Epidermal melanocyte (primary cell): Measurements from ENCODE around the gene IRF8.
"Not testable (repeated sequence)": the region's sequence is repeated elsewhere in the genome, so short reads cannot be mapped to it uniquely, and the experiment has no call there.

Experiments
- DNase-seq: peaks from one replicate; pipeline ENCODE4 v3.0.0; 2011; ENCODE audit warnings: low spot score; ENCODE audit not compliant: insufficient read length

IRF8 gene

DNA sequence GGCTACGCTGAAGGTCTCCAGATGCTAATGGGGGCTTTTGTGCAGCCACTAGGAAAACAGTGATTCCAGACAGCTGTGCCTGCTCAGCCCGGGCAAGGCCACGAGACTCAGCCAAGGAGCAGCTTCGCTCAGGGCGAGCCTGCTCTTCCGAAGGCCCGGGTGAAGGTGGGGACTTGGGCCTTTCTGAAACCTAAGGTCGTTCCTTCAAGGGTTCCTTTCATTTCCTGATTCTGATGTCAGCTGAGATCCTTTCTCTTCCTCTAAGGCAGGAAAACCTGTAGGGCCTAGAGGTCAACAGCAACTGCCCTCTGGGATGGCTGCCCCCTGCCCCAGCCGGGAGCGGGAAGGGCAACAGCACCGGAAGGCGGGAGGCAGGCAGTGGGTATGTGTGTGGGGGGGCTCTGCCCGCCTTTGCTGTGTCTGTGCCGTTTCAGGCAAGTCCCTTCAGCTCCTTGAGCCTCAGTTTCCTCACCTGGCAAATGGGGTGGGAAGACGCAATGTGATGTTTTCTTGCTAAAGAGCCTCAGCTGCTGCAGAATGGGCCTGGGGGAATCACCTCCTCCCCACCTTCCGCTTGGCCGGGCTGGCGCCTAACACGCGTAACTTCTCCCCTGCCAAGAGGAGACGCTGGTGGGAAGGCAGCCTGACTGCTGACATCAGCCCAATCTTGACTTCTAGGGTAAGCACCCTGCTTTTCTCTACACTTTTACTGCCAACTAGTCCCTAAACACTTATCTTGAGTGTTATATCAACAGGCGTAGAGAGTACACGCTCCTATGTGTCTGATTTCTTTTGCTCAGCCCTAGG, 32.8 kb downstream of the IRF8 start:
- no peak for DNase-seq

GRCh38 chr16:85934210-85934609, 35.2 kb downstream of the IRF8 start:
- no peak for DNase-seq

DNA sequence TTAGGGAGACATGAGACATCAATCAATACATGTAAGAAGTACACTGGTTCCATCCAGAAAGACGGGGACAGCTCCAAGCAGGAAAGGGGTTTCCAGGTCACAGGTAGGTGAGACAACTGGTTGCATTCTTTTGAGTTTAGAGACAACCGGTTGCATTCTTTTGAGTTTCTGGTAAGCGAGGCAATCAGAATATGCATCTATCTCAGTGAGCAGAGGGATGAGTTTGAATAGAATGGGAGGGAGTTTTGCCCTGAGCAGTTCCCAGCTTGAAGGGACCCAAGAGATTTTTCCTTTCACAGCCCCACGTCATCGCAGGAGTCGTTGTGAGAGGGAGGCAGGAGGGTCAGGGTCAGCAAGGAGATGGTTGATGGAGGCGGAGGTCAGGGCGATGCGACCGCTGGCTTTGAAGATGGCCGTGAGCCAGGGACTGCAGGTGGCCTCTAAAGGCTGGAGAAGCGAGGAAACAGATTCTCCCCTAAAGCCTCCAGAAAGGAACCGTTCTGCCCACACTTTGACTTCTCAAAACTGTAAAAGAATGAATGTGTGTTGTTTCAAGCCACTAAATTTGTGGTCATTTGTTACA, 36.5 kb downstream of the IRF8 start:
- DNase-seq: no peak

DNA sequence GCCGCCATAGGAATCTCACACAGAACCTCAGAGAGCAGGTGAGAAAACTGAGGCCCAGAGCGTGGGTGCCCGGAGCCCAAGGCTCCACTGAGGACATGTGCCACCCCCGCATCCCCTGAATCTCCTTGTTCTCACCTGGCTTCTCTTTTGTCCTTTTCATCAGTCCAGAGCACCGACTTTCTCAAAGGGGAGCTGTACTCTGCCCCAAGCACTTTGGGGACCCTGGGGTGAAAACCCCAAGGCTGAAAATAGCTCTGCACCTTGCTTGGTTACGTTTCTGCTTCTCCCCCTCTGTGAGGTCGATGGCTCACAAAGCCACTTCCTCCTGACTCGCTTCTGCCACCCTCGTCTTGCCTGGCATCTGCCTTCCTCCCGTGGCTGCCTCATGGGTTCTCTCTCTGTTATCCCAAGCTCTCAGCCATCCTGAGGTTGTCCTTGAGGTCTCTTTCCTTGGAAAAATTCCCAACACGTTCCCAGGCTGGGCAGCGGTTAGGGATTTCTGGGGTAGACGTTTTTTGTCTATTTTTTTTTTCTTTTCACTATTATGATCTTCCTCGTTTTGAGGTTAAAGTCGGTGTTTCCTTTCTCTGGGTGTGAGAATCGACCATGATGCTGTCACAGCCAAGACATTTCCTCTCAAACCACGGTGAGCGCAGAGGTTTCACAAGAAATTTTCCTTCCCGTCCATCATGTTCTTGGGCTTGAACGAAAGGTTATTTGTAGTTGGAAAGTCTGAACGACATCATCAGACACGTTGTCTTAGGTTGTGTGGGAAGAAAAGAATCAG, 37.2 kb downstream of the IRF8 start:
- no peak for DNase-seq

DNA sequence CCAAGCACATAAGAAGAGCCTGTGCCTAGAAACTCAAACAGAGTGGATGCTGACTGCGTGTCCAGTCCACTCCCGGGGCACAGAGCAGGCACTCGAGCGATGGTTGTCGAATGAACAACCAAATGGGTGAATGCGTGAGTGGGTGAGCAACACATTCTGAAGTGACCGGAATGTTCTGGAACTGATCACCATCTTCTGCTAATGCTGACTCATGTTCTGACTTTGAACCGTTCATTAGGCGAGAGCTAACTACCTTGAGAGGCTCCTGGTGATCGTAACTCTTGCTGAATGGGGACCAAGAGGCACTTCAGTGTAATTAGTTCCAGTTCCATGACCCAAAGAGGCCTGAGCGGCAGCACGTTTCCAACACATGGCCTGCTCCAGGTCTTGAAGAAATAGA, 37.9 kb downstream of the IRF8 start:
- no peak for DNase-seq

- no peak for DNase-seq
These were observed 41.3 kb downstream of the IRF8 start for GRCh38 chr16:85940214-85940613.

DNA sequence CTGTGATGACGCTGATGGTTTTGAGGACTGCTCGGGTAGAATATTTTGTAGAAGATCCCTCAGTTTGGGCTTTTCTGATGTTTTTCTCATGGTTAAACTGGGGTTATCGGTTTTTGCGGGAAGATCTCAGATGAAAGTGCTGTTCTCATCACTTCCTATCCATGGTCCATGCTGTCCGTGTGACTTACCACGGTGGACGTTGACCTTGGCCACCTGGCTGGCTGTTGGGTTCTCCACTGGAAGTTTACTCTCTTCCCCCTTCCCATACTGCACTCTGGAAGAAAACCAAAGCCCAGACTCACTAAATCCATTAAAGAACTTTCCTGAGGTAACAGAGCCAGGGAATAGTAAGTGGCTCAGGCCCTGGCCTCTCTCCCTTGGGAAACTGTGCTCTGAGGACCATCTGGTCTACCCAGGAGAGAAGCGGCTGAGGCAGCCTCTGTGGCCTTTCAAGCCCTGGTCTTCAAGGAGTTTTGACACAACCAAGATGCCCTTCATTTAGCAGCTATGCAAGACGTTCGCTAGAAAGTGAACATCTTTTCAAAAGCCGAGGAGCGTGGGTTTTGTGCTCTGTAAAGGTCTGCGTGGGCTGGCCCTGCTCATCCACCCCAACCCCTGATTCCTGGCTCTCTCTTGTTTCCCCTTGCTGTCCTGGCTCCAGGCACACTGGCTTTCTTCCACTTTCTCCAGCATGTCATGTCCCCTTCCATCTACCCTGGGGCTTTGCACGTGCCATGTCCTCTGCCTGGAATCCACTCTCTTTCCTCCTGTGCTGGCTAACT, 43.1 kb downstream of the IRF8 start:
- DNase-seq: no peak

DNA sequence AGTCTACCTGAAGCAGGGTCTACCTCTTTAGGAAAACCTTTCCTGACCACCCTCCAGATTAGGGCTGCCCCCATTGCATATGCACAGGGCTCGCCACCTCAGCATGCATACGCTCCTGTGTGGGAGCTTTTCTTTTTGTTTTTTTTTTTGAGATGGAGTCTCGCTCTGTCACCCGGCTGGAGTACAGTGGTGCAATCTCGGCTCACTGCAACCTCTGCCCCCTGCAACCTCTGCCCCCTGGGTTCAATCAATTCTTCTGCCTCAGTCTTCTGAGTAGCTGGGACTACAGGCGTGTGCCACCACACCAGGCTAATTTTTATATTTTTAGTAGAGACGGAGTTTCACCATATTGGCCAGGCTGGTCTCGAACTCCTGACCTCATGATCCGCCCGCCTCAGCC, 43.7 kb downstream of the IRF8 start:
- not testable (repeated sequence) for DNase-seq

- no peak for DNase-seq
These were observed 44.7 kb downstream of the IRF8 start for GRCh38 chr16:85943711-85944110.

DNA sequence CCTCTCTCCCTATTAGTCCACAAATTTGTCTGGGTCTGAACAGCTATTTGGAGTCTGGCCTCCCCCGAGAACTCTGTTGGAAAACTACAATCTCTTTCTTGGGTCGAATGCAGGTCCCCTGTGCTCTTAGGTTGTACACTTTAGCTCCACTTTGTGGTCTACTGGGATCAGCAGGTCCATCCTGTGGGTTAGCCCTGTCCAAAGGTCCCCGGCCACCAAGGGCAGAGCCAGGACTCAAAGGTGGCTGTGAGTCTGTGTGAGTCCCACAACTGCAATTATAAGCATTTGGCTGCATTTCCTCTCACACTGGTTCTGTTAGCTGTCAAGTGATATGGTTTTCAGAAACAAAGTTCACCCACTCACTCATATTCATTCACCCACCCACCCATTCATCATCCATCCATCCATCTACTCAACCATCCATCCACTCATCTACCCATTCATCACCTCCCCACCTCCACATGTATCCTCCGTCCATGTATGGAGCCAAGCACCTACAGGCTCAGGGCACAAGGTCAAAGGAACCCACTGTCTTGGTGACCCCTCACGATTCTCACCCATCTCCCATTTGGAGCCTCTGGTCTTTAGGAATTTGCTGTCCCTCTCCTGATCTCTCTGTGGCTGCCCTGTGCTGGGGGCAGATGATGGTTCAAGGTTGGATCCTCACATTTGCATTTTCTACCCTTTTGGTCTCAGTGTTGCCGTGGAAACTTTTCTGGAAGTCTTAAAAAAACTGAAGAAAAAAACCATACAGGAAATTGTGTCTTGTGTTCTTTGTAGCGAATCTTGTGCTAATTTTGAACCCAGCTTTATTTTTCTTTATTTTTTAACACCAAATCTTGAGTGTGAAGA, 45.8 kb downstream of the IRF8 start:
- DNase-seq: no peak

- no peak for DNase-seq
These were observed 46.4 kb downstream of the IRF8 start for GRCh38 chr16:85945424-85945751.

- no peak for DNase-seq
These were observed 47.7 kb downstream of the IRF8 start for GRCh38 chr16:85946541-85947124.

- DNase-seq: no peak
These were observed 48.5 kb downstream of the IRF8 start for GRCh38 chr16:85947230-85948137.

GRCh38 chr16:85948138-85948509, 49.2 kb downstream of the IRF8 start:
- DNase-seq: no peak

DNA sequence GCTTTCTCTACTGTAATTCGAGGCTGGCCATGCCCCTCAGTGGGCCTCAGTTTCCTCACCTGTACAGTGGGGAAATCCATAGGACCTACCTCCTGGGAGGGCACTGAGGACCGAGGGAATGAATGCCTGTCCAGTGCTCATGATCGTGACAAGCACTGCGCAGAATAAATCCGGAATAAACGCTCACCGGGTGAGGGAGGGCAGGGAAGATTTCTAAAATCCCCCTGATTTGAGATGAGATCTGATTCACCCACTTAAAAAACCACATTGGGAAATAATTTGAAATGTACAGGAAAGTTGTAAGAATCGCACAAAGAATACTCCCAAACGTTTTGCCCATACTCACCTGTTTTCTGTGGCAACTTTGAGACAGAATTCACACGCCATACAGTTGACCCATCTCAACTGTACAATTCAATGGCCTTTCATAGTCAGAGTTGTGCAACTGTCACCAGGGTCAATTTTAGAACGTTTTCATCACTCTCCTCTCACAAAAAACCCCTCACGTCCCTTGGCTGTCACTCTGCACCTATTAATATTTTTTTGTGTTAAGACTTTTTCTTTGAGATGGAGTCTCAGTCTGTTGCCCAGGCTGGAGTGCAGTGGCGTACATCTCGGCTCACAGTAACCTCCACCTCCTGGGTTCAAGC, 49.8 kb downstream of the IRF8 start:
- no peak for DNase-seq

GRCh38 chr16:85950136-85950918, 51.4 kb downstream of the IRF8 start:
- no peak for DNase-seq

- DNase-seq: no peak
These were observed 53.2 kb downstream of the IRF8 start for GRCh38 chr16:85952197-85952596.

- DNase-seq: no peak
These were observed 53.8 kb downstream of the IRF8 start for GRCh38 chr16:85952811-85953210.
